Fibroblast of mammary gland (primary cell): Measurements from ENCODE around the gene MAST2.

Source experiments
- DNase-seq: peaks from one replicate; pipeline ENCODE4 v3.0.0-alpha.2; 2010; ENCODE audit warnings: low read depth
- H3K4me3 ChIP-seq: 2 replicates; pipeline ENCODE4 v1.5.1; 2011; ENCODE audit warnings: low read depth, mild to moderate bottlenecking, low read length, moderate library complexity; ENCODE audit not compliant: control insufficient read depth
- TF ChIP-seq, protein P1 (sequence below): conservative IDR thresholded peaks from 2 replicates; pipeline ENCODE4 v1.5.1; 2011; ENCODE audit warnings: low read depth, low read length, inconsistent platforms; ENCODE audit not compliant: control insufficient read depth, insufficient read depth

The MAST2 gene

DNA sequence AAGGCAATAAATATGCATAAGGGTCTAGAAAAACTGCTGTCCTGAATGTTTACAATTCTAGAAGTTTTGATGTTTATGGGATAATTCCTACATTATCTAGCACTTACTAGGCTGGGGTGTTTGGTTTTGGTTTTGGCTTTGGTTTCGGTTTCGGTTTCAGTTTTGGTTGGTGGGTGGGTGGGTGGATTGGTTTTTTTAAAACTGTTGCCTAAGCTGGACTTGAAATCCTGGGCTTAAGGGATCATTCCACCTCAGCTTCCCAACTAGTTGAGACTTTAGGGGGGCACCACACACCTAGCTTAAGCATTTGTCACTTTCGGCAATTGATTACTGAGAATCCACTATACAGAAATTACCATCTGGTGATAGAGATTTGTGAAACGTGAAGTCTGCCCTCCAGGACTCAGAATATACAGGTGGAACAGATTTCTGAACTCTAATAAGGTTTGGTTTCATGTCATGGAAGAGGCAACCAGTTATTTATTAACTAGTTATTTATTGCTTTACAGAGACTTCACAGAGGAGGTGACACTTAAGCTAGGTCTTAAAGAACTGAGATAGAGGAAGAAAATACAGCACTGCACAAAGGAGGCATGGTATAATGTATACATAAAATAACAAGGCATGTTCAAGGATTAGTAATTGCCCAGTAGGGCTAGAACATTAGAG is 259.4 kb downstream of the MAST2 start:
- TF ChIP-seq, protein P1, sequence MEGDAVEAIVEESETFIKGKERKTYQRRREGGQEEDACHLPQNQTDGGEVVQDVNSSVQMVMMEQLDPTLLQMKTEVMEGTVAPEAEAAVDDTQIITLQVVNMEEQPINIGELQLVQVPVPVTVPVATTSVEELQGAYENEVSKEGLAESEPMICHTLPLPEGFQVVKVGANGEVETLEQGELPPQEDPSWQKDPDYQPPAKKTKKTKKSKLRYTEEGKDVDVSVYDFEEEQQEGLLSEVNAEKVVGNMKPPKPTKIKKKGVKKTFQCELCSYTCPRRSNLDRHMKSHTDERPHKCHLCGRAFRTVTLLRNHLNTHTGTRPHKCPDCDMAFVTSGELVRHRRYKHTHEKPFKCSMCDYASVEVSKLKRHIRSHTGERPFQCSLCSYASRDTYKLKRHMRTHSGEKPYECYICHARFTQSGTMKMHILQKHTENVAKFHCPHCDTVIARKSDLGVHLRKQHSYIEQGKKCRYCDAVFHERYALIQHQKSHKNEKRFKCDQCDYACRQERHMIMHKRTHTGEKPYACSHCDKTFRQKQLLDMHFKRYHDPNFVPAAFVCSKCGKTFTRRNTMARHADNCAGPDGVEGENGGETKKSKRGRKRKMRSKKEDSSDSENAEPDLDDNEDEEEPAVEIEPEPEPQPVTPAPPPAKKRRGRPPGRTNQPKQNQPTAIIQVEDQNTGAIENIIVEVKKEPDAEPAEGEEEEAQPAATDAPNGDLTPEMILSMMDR: no peak
- peak; percentile 24 for DNase-seq
- H3K4me3 ChIP-seq: no peak overlapping the region

DNA sequence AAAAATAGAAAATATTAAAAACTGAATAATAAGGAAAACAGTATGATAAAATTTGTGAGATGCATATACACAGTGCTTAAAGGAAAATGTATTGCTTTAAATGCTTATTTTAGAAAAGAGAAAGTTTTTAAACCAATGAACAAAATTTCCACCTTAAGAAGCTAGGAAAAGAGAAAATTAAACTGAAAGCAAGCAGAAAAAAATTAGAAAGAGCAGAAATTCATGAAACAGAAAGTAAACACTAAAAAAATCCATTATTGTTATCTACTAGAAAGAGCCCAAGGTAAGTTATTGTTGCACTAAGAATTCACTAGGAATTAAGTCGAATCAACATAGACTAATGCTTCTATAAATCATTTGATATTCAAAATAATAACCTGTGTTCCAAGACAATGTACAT is 261.3 kb downstream of the MAST2 start:
- DNase-seq: no peak
- TF ChIP-seq, protein P1: no peak

DNA sequence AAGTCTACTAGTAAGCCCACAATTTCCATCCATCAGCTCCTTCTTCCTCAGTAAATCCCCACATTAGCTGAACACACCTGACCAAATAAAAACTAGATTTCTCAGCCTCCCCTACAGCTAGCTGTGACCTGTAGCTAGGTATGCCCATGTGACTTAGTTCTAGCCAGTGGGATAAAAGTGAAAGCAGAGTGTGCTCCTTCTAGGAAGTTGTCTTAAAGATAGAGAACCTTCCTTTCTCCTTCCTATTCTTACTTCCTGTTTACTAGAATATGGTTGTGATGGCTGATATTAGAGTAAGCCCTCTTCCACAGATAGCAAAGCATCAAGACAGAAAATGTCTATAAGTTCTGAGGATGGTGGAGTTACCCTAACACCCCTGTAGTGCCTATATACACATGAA is 262.0 kb downstream of the MAST2 start:
- TF ChIP-seq, protein P1: no peak
- H3K4me3 ChIP-seq: no peak overlapping the region
- DNase-seq: no peak

More for the DNA sequence above, 261.3 kb downstream of the MAST2 start:
- H3K4me3 ChIP-seq: no peak overlapping the region

DNA sequence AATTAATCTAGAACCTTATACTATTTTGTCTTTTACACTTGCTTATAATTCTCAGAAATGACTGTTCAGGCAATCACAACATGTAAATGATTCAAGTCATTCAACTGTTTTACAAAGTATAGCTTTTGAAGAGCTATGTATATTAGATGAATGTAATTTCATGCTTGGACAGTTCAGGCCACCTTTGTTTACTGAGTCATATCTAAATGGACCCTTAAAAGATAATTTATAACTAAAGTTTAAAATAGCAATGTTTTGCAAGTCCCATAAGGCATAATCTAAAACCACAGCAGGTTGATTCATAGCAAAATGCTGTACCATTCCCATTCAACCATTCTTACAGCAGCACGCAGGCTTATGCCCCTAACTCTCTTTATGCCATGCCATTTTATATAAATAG is 264.2 kb downstream of the MAST2 start:
- no peak for DNase-seq
- TF ChIP-seq, protein P1: no peak

DNA sequence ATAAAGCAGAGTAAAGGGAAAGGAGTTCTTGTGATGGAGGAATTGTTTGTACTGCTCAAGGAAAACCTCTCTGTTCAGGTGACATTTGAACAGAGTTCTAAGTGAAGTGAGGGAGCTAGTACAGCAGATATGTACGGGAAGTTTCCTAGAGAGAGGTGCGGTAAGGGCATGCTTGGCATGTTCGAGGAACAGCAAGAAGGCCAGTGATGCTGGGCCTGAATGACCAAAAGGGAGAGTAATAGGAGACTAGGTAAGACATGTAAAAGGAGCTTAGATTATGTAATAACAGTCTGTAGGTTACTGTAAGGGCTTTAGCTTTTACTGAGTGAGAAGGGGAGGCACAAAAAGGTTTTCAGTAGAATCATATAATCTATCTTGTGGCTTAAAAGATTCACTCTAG is 265.1 kb downstream of the MAST2 start:
- H3K4me3 ChIP-seq: no peak overlapping the region
- TF ChIP-seq, protein P1: no peak
- DNase-seq: no peak

More for the DNA sequence above, 264.2 kb downstream of the MAST2 start:
- H3K4me3 ChIP-seq: no peak overlapping the region

DNA sequence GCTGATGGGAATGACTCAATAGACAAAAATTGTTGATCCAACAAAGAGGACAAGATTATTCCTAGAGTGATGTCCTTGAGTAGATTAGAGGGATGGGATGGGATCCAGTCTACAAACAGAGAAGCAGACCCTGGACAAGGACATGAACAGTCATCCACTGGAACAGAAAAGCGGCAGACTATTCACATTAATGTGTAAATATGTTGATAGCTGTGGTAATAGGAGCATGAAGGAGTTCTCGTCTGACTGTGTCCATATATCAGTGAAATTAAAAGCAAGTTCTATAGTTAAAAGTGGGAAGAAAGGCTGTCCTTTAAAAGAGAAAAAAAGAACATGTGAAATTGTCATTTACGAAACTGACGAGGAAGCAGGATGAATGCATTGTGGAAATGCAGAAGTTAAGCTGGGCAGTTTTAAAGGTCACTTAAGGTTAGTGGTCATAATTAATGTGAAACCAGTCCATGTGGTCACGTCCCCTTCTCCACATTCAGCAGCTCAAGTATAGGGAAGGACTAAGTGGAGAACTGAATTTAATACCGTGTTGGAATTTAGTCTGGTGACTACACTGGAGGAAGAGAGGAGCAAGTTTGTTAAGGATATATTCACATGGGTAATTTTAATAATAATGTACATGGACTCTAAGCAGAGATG is 266.9 kb downstream of the MAST2 start:
- H3K4me3 ChIP-seq: no peak overlapping the region
- no peak for DNase-seq
- TF ChIP-seq, protein P1: no peak
